B cell (primary cell): ENCODE measurements around the gene MEAK7.

Experiments used
- CTCF ChIP-seq: fragments of 200-600 bp; IDR thresholded peaks from one replicate; pipeline ENCODE4 v1.8.0; 2022; ENCODE audit warnings: antibody characterized with exemption, mild to moderate bottlenecking
- EZH2 ChIP-seq: IDR thresholded peaks from 2 replicates; pipeline ENCODE4 v1.6.1; 2012; ENCODE audit warnings: borderline replicate concordance, low read depth, mild to moderate bottlenecking, moderate library complexity, low read length; ENCODE audit not compliant: insufficient read depth, poor library complexity, severe bottlenecking

- TF ChIP-seq CTCF: no peak
- no peak for TF ChIP-seq EZH2
These were observed 6.2 kb downstream of the MEAK7 start for GRCh38 chr16:84498223-84498610.
